ENCODE results near the gene MINDY4. TPM values are rescaled to one million over a fixed set of nuclear protein-coding genes. Genes with fewer than 3 reads are reported as not detected.

MINDY4 gene
- polyA plus RNA-seq, 2 donors, result 1.3 to 1.4 TPM

- WGBS, 2 donors, result 90 to 98% methylated on average over 2 of the region's 2 CpGs
- no peaks in the 10 kb centered on the region for H3K27me3 ChIP-seq (ENCODE audit: control insufficient read depth in 1 of 2, insufficient read depth in 2 of 2, low read length in 2 of 2)
- H3K4me1 ChIP-seq (ENCODE audit: control insufficient read depth in 2 of 2, insufficient read depth in 2 of 2, low read length in 1 of 2), result no peaks in the 10 kb centered on the region
- no peaks in the 10 kb centered on the region for H3K36me3 ChIP-seq (ENCODE audit: control insufficient read depth in 2 of 2, insufficient read depth in 2 of 2, low read length in 1 of 2)
- H3K27ac ChIP-seq (ENCODE audit: low read depth in 2 of 2, low read length in 1 of 2), result no peak overlapping the region
- no peaks in the 10 kb centered on the region for H3K9me3 ChIP-seq (ENCODE audit: control insufficient read depth in 2 of 2, insufficient read depth in 1 of 2, low read depth in 1 of 2, low read length in 1 of 2)
- H3K4me3 ChIP-seq (ENCODE audit: low read depth in 1 of 2, low read length in 2 of 2), result no peak overlapping the region
Observed at GRCh38 chr7:30765408-30765807, 5.8 kb upstream of the MINDY4 start.

DNA sequence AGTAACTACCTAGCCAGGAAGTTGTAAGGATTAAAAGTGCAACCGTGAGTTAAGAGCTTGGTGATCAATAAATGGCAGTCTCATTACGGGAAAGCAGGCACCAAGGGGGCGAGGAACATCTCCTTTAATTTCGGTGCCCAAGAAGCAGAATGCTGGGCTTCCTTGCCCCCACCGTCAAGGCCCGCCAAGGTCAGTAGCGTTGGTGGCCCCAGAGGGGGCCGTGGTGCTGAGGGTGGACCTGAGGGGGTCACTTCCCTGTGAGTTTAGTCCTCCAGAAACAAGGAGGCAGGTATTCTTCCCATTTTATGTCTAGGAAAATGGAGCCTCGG lies 408 bp upstream of the MINDY4 start:
- no peaks in the 10 kb centered on the region for H3K27me3 ChIP-seq (ENCODE audit: control insufficient read depth in 1 of 2, insufficient read depth in 2 of 2, low read length in 2 of 2)
- no peaks in the 10 kb centered on the region for H3K36me3 ChIP-seq (ENCODE audit: control insufficient read depth in 2 of 2, insufficient read depth in 2 of 2, low read length in 1 of 2)
- 58 to 71% methylated on average over 9 of the region's 9 CpGs for WGBS, 2 donors
- H3K4me1 ChIP-seq (ENCODE audit: control insufficient read depth in 2 of 2, insufficient read depth in 2 of 2, low read length in 1 of 2), result peaks cover 0 to 2% of the 10 kb centered on the region in 2 donors
- peak overlapping the region; percentile 36 to 62 for H3K27ac ChIP-seq (ENCODE audit: low read depth in 2 of 2, low read length in 1 of 2)
- H3K4me3 ChIP-seq (ENCODE audit: low read depth in 1 of 2, low read length in 2 of 2), result peak overlapping the region; percentile 66 to 90
- H3K9me3 ChIP-seq (ENCODE audit: control insufficient read depth in 2 of 2, insufficient read depth in 1 of 2, low read depth in 1 of 2, low read length in 1 of 2), result no peaks in the 10 kb centered on the region

GRCh38 chr7:30771880-30772425 lies 736 bp downstream of the MINDY4 start:
- Histone ChIP-seq H3K36me3 (ENCODE audit: control insufficient read depth in 2 of 2, insufficient read depth in 2 of 2, low read length in 1 of 2) (no peaks in the 10 kb centered on the region), H3K27me3 (ENCODE audit: control insufficient read depth in 1 of 2, insufficient read depth in 2 of 2, low read length in 2 of 2) (no peaks in the 10 kb centered on the region), H3K4me1 (ENCODE audit: control insufficient read depth in 2 of 2, insufficient read depth in 2 of 2, low read length in 1 of 2) (peaks cover 0 to 2% of the 10 kb centered on the region in 2 donors), H3K27ac (ENCODE audit: low read depth in 2 of 2, low read length in 1 of 2) (peak overlapping the region; percentile 72 to 81), H3K9me3 (ENCODE audit: control insufficient read depth in 2 of 2, insufficient read depth in 1 of 2, low read depth in 1 of 2, low read length in 1 of 2) (no peaks in the 10 kb centered on the region), H3K4me3 (ENCODE audit: low read depth in 1 of 2, low read length in 2 of 2) (peak overlapping the region; percentile 66 to 90)
- 4 to 5% methylated on average over 15 of the region's 15 CpGs for WGBS, 2 donors

DNA sequence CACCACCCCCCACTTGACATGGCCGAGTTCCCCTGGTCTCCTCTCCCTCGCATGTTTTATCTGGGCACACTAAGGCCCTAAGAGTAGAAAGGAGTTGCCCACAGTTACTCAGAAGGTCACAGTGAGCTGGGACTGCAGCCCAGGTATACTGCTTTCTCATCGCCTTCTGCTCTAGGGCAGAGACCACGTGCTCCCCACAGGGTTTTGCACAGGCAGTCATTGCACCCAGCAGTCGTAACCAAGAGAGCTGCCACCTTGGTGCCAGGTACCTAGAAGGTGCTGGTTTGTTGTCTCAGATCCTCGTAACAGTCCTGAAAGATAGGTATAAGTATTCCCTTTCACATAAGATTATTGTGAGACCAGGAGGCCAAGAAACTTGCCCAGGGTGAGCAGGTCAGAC lies 1.8 kb downstream of the MINDY4 start:
- WGBS, 2 donors, result 92% methylated on average over 6 of the region's 6 CpGs
- H3K4me3 ChIP-seq (ENCODE audit: low read depth in 1 of 2, low read length in 2 of 2), result no peak overlapping the region
- peaks cover 0 to 2% of the 10 kb centered on the region in 2 donors for H3K4me1 ChIP-seq (ENCODE audit: control insufficient read depth in 2 of 2, insufficient read depth in 2 of 2, low read length in 1 of 2)
- no peaks in the 10 kb centered on the region for H3K27me3 ChIP-seq (ENCODE audit: control insufficient read depth in 1 of 2, insufficient read depth in 2 of 2, low read length in 2 of 2)
- no peak overlapping the region for H3K27ac ChIP-seq (ENCODE audit: low read depth in 2 of 2, low read length in 1 of 2)
- H3K36me3 ChIP-seq (ENCODE audit: control insufficient read depth in 2 of 2, insufficient read depth in 2 of 2, low read length in 1 of 2), result no peaks in the 10 kb centered on the region
- no peaks in the 10 kb centered on the region for H3K9me3 ChIP-seq (ENCODE audit: control insufficient read depth in 2 of 2, insufficient read depth in 1 of 2, low read depth in 1 of 2, low read length in 1 of 2)

DNA sequence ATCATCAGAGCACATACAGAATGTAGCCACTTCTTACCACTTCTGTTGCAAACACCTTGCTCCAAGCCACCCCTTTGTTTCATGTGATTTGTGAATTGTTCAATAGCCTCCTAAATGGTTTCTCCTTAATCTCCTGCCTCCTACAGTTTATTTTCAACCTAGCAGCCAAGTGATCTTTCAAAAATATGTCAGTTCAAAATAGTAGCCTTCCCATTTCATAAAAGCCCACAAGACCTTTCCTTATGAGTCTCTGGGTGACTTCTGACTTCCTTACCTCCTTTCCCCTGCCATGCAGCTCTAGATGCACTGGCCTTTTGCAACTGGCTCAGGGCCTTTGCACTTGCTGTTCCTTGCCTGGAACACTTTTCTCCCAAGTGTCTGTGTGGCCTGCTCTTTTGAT lies 4.8 kb downstream of the MINDY4 start:
- Histone ChIP-seq H3K36me3 (ENCODE audit: control insufficient read depth in 2 of 2, insufficient read depth in 2 of 2, low read length in 1 of 2) (peaks cover 0 to 3% of the 10 kb centered on the region in 2 donors), H3K4me3 (ENCODE audit: low read depth in 1 of 2, low read length in 2 of 2) (no peak overlapping the region), H3K9me3 (ENCODE audit: control insufficient read depth in 2 of 2, insufficient read depth in 1 of 2, low read depth in 1 of 2, low read length in 1 of 2) (no peaks in the 10 kb centered on the region), H3K27ac (ENCODE audit: low read depth in 2 of 2, low read length in 1 of 2) (no peak overlapping the region), H3K4me1 (ENCODE audit: control insufficient read depth in 2 of 2, insufficient read depth in 2 of 2, low read length in 1 of 2) (no peaks in the 10 kb centered on the region), H3K27me3 (ENCODE audit: control insufficient read depth in 1 of 2, insufficient read depth in 2 of 2, low read length in 2 of 2) (no peaks in the 10 kb centered on the region)

- H3K27ac ChIP-seq (ENCODE audit: low read depth in 2 of 2, low read length in 1 of 2), result no peak overlapping the region
- peaks cover 0 to 3% of the 10 kb centered on the region in 2 donors for H3K36me3 ChIP-seq (ENCODE audit: control insufficient read depth in 2 of 2, insufficient read depth in 2 of 2, low read length in 1 of 2)
- no peaks in the 10 kb centered on the region for H3K4me1 ChIP-seq (ENCODE audit: control insufficient read depth in 2 of 2, insufficient read depth in 2 of 2, low read length in 1 of 2)
- no peaks in the 10 kb centered on the region for H3K9me3 ChIP-seq (ENCODE audit: control insufficient read depth in 2 of 2, insufficient read depth in 1 of 2, low read depth in 1 of 2, low read length in 1 of 2)
- H3K27me3 ChIP-seq (ENCODE audit: control insufficient read depth in 1 of 2, insufficient read depth in 2 of 2, low read length in 2 of 2), result no peaks in the 10 kb centered on the region
- H3K4me3 ChIP-seq (ENCODE audit: low read depth in 1 of 2, low read length in 2 of 2), result no peak overlapping the region
- 65 to 82% methylated on average over 4 of the region's 4 CpGs for WGBS, 2 donors
Observed at GRCh38 chr7:30776971-30777370, 5.8 kb downstream of the MINDY4 start.

DNA sequence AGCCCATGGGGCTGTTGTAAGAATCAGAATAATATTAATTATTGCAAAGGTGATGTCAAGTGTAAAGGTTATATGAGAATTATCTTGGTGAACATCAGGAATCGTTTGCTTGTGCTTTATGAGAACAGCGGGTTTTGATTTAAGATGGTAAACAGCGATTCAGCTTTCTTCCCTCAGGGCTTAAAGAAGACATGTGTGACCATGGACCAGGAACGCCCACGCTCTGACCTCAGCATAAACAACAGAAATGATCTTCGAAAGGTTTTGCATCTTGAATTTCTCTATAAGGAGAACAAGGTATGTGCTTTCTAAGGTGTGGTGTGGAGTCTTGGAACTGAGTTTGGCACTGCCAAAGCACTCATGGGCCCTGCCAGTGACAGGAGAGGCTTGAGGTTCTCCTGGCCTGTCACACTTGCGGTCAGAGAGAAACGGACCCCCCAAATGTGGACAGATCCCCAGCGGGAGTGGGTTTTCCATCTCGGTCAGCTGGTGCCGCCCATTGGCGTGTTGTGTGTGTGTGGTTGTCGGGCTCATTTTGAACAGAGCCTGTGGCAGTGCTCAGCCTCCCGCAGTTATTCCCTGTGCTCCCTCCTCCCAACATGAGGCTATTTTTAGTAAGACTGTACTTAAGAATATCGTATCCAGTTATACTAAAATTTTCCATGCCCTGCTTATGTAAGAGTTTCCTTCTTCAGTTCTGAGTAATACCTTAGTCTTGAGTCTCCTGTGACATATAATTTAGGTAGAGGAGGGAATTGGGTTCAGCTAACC lies 7.2 kb downstream of the MINDY4 start:
- no peaks in the 10 kb centered on the region for H3K4me1 ChIP-seq (ENCODE audit: control insufficient read depth in 2 of 2, insufficient read depth in 2 of 2, low read length in 1 of 2)
- H3K27me3 ChIP-seq (ENCODE audit: control insufficient read depth in 1 of 2, insufficient read depth in 2 of 2, low read length in 2 of 2), result no peaks in the 10 kb centered on the region
- H3K27ac ChIP-seq (ENCODE audit: low read depth in 2 of 2, low read length in 1 of 2), result peak overlapping the region in 1 of 2 donors; percentile 72
- no peak overlapping the region for H3K4me3 ChIP-seq (ENCODE audit: low read depth in 1 of 2, low read length in 2 of 2)
- no peaks in the 10 kb centered on the region for H3K9me3 ChIP-seq (ENCODE audit: control insufficient read depth in 2 of 2, insufficient read depth in 1 of 2, low read depth in 1 of 2, low read length in 1 of 2)
- H3K36me3 ChIP-seq (ENCODE audit: control insufficient read depth in 2 of 2, insufficient read depth in 2 of 2, low read length in 1 of 2), result peaks cover 0 to 3% of the 10 kb centered on the region in 2 donors
- 80 to 84% methylated on average over 15 of the region's 15 CpGs for WGBS, 2 donors

DNA sequence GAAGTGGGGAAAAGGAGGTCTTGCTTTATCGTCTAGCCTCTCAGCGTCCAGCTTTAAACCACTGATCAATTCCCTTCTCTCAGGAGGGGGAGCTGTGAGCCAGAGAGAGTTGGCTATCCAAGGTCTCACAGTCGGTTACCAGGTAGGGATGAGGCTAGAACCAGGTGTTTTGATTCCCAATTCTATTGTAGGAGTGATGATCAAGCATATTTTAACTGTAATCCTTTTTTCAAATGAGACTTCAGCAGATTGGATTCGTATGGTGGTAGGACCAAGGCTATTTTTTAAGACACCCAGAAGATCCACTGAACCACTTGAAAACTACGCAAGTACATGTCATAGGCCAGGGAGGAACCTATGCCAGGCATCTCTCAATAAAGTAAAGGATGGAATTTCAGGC lies 8.4 kb downstream of the MINDY4 start:
- 81 to 87% methylated on average over 5 of the region's 5 CpGs for WGBS, 2 donors
- Histone ChIP-seq H3K4me1 (ENCODE audit: control insufficient read depth in 2 of 2, insufficient read depth in 2 of 2, low read length in 1 of 2) (no peaks in the 10 kb centered on the region), H3K27me3 (ENCODE audit: control insufficient read depth in 1 of 2, insufficient read depth in 2 of 2, low read length in 2 of 2) (no peaks in the 10 kb centered on the region), H3K4me3 (ENCODE audit: low read depth in 1 of 2, low read length in 2 of 2) (no peak overlapping the region), H3K27ac (ENCODE audit: low read depth in 2 of 2, low read length in 1 of 2) (no peak overlapping the region), H3K36me3 (ENCODE audit: control insufficient read depth in 2 of 2, insufficient read depth in 2 of 2, low read length in 1 of 2) (peaks cover 3% of the 10 kb centered on the region in 2 donors), H3K9me3 (ENCODE audit: control insufficient read depth in 2 of 2, insufficient read depth in 1 of 2, low read depth in 1 of 2, low read length in 1 of 2) (no peaks in the 10 kb centered on the region)

DNA sequence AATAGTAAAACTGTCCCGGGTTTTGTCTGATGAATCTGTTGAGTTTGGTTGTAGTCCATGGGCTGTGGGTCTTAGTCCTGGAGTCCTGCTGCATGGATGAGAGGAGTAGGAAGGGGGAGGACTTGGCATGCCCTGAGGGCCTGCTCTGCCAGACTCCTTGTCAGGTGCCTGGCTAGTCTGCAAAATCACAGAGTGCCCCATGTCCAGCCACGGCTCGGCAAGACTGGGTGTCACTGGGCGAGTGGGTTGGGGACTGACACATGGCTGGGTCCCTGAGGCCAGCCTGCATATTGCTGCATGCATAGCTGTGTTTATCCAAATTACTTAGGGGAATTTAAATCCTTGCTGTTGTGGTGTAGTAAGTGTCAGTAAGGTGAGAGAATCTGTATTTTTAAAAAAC lies 9.7 kb downstream of the MINDY4 start:
- no peaks in the 10 kb centered on the region for H3K9me3 ChIP-seq (ENCODE audit: control insufficient read depth in 2 of 2, insufficient read depth in 1 of 2, low read depth in 1 of 2, low read length in 1 of 2)
- H3K4me3 ChIP-seq (ENCODE audit: low read depth in 1 of 2, low read length in 2 of 2), result no peak overlapping the region
- peaks cover 4 to 7% of the 10 kb centered on the region in 2 donors for H3K36me3 ChIP-seq (ENCODE audit: control insufficient read depth in 2 of 2, insufficient read depth in 2 of 2, low read length in 1 of 2)
- 79 to 81% methylated on average over 4 of the region's 4 CpGs for WGBS, 2 donors
- H3K4me1 ChIP-seq (ENCODE audit: control insufficient read depth in 2 of 2, insufficient read depth in 2 of 2, low read length in 1 of 2), result no peaks in the 10 kb centered on the region
- H3K27me3 ChIP-seq (ENCODE audit: control insufficient read depth in 1 of 2, insufficient read depth in 2 of 2, low read length in 2 of 2), result no peaks in the 10 kb centered on the region
- no peak overlapping the region for H3K27ac ChIP-seq (ENCODE audit: low read depth in 2 of 2, low read length in 1 of 2)

DNA sequence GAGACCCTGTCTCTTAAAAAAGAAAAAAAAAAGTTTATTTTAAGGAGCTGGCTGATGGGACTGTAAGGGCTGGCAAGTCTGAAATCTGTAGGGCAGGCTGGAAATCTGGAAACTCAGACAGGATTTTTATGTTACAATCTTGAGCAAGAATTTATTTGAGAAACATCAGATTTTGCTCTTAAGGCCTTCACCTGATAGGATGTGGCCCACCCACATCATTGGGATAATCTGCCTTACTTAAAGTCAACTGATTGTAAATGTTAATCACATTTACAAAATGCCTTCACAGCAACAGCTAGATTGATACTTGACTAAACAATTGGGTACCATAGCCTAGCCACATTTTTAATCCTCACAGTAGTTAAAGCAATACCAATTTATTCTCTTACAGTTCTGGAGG lies 11.5 kb downstream of the MINDY4 start:
- H3K4me1 ChIP-seq (ENCODE audit: control insufficient read depth in 2 of 2, insufficient read depth in 2 of 2, low read length in 1 of 2), result no peaks in the 10 kb centered on the region
- no peaks in the 10 kb centered on the region for H3K27me3 ChIP-seq (ENCODE audit: control insufficient read depth in 1 of 2, insufficient read depth in 2 of 2, low read length in 2 of 2)
- no peak overlapping the region for H3K27ac ChIP-seq (ENCODE audit: low read depth in 2 of 2, low read length in 1 of 2)
- H3K36me3 ChIP-seq (ENCODE audit: control insufficient read depth in 2 of 2, insufficient read depth in 2 of 2, low read length in 1 of 2), result peaks cover 8 to 9% of the 10 kb centered on the region in 2 donors
- no peak overlapping the region for H3K4me3 ChIP-seq (ENCODE audit: low read depth in 1 of 2, low read length in 2 of 2)
- H3K9me3 ChIP-seq (ENCODE audit: control insufficient read depth in 2 of 2, insufficient read depth in 1 of 2, low read depth in 1 of 2, low read length in 1 of 2), result no peaks in the 10 kb centered on the region

All from esophagus (tissue), 2 donors.